ENCODE results near the gene KIZ.

The KIZ gene

GRCh38 chr20:21179757-21180156, 53.9 kb downstream of the KIZ start:
- DNase-seq (ENCODE audit: low spot score): no peak

DNA sequence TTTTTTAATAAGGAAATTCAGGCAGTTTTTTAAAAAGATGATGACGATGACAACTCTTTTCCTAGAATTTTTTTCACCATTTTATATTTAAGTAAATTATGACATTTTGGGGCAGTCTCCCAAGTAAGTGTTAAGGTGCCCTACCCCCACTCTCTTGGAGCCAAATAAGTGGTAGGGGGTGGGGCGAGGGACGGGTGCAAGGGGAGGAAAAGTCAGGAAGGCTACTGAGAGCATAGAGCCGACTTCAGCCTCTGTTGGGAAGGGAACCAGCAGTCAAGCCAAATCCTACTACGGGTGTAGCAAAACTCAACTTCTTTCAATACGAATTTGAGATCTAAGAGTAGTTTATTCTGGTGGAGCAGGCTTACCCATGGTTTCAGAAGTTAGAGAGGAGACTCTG, 54.4 kb downstream of the KIZ start:
- no peak for DNase-seq (ENCODE audit: low spot score)

DNA sequence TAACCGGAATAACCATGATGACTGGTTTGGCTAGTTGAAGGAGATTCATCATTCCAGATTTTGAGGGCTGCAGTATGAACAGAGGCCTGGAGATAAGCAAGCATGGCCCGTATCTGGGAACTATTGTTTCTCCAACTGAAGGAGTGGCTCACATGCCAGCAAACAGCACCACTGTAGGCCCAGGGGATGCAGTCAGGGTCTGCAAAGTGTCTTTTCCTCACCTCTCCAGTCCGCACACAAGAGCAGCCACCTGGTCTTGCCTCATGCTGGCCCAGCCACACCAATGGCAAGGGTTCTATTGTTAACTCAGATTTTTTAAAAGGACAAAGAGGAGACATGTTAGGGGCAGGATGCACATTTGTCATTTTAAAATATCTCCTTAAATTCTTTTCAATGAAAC, 55.1 kb downstream of the KIZ start:
- DNase-seq (ENCODE audit: low spot score): no peak

GRCh38 chr20:21182832-21183563, 57.1 kb downstream of the KIZ start:
- DNase-seq (ENCODE audit: low spot score): peak; percentile 88

DNA sequence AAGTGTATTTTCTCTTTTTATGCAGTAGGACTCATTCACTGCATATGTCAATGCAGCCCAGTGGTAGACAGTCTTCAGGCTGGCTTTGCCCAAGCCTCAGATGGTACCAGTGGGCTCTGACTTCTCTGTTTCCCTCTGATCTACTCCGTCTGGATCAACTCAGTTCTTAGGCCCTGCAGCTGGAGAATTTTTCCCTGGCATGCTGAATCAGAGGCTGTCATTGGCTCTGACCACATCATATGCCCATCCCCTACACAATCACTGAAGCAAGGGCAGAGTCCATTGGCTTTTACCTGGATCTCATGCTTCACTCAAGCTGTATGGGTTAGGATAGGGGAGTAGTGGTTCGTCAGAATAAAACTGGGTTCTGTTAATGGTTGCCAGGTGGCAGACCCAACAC, 57.8 kb downstream of the KIZ start:
- DNase-seq (ENCODE audit: low spot score): peak; percentile 71

GRCh38 chr20:21184819-21185218, 58.9 kb downstream of the KIZ start:
- DNase-seq (ENCODE audit: low spot score): no peak

DNA sequence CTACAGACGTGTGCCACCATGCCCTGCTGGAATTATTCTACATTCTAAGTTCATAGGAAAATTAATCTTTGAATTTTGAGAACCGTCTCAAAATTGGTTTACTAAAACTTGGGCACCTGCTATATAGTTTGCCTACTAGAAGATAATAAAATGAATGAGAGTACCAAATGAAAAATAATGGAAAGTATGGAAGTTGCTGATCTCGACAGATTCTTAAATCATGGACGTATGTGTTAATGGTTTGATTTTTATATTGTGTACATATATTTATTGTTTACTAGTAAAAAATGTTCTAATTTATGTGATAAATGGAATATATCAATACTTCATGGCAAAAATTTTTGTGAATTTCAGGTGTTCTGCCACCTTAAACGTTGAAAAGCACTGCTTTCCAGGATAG, 60.0 kb downstream of the KIZ start:
- no peak for DNase-seq (ENCODE audit: low spot score)

- no peak for DNase-seq (ENCODE audit: low spot score)
Observed at GRCh38 chr20:21189761-21190523, 64.1 kb downstream of the KIZ start.

- no peak for DNase-seq (ENCODE audit: low spot score)
Observed at GRCh38 chr20:21190869-21191268, 65.0 kb downstream of the KIZ start.

DNA sequence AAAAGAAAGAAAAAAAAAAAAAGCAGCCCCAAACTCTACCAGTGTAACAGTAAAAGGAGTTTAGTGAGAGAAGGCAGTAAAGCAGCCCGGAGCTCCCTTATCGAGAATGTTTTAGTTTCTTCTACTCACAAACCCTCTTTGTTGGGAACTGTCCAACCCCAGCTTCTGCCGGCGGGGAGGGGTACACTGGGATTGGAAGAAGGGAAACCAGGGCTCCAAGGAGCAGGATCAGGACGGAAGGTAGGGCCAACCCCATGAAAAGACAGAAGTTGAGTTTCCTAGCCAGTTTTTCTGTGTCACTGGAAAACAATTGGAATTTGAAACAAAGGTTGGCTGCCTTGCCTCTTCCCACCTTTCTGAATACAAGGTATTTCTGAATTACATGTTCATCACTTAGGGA, 66.0 kb downstream of the KIZ start:
- no peak for DNase-seq (ENCODE audit: low spot score)

- peak; percentile 7 for DNase-seq (ENCODE audit: low spot score)
Observed at GRCh38 chr20:21202259-21202658, 76.4 kb downstream of the KIZ start.

DNA sequence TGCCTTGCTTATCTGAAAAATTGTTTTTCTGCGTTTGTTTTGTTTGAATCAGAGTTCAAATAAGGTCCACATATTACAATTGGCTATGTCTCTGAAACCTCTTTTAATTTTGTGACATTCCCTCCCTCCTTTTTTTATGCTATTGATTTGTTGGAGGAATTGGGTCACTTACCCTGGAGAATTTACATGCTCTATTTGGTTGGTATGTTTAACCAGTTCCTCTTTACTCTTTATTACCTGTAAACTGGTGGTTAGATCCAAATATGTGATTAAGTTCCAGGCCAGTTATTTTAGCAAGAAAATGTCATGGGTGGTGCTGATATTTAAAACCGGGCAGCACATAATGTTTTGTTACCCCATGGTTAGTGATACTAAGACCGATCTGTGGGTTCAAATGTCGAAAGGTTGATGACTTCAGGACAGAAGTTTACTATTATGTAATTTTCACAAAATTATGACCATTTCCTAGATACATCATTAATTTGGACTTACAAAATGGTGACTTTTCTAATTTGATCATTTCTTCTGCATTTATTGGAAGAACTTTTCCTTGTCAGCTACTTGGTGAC, 77.3 kb downstream of the KIZ start:
- no peak for DNase-seq (ENCODE audit: low spot score)

DNA sequence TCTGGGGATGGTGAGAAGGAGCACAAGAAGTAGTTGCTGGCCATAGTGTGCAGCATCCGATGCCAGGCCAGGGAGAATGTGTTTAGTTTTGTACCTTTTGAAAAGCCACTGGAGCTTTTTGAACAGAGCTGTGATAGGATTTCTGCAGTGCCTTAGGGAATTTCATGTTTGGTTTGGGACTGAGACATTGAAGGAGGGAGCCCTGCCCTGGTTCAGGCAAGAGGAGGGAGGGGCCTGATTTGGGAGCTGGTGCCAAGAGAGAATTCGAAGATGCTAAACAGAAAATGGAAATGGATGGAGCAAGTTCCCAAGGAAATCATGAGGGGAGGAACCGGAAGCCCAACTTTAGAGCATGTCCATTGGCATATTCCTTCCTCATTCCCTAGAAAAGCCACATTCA, 80.7 kb downstream of the KIZ start:
- no peak for DNase-seq (ENCODE audit: low spot score)

- DNase-seq (ENCODE audit: low spot score): no peak
Observed at GRCh38 chr20:21208999-21209398, 83.1 kb downstream of the KIZ start.

DNA sequence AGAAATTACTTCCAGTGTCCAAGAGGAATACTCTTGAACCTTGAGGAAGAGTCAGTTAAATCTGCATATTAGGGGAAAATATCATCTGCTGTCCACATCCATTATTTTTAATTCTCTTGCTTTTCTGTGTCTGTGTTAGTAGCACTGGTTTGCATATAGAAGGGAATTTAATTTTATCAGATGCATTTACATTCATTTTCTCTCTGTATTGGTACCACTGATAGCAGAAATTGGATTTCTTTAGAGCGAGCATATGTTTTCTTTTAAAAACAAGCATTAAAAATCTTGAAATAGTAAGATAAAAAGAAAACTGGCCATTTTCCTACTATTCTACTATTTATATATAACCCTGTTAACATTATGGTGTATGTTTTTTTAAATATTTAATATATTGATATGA, 83.8 kb downstream of the KIZ start:
- no peak for DNase-seq (ENCODE audit: low spot score)

DNA sequence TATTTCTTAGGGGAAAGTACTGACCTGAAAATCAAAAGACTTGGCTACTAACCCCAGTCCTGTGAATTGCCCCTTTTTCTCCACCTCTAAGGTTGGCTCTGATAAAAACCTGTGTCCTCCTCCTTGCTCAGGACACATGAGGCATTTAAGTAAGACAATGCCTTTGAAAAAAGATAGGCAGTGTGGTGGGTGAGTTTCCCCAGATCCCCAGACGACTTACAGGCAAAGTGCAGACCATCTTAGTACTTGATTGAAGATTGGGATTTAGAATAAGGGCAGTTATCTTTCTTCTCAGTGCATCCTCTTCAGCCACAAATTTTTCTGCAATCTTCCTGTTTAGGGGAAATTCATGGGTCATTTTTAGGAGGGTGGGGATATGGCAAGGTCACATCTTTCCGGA, 87.8 kb downstream of the KIZ start:
- DNase-seq (ENCODE audit: low spot score): no peak

GRCh38 chr20:21214431-21214830, 88.5 kb downstream of the KIZ start:
- DNase-seq (ENCODE audit: low spot score): no peak

DNA sequence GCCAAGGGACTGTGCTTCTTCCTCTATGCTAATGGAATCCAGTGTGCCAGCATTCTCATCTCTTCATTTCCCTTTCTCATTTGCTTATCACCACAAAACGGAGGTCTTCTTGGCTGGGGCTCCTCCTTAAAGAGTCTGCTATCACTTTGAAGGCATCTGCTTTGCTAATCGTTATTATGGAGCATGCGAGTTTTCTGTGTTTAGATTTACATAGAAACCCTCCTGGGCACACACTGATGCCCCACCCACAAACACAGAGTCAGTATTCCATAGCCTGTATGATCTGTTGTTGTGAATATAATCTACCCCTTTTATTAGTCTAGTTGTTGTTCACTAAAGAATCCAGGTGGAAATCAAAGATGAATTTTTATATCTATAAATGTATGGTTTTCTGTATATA, 93.8 kb downstream of the KIZ start:
- no peak for DNase-seq (ENCODE audit: low spot score)

DNA sequence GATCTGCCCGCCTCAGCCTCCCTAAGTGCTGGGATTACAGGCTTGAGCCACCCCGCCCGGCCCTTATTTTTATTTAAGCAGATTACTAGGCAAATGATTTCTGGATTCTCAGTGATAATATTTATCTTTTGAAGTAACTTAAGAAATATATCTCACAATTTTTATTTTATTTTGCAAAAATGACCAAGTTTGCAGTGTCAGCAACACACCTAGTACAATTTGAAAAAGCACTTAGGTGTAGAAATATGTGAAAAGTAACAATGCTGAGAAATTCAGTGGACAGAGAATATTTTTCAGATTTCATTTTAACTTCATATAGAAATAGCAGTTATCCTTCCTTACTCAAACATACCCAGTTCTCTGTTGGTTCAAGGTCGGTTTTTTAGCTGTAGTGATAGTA, 98.3 kb downstream of the KIZ start:
- no peak for DNase-seq (ENCODE audit: low spot score)

DNA sequence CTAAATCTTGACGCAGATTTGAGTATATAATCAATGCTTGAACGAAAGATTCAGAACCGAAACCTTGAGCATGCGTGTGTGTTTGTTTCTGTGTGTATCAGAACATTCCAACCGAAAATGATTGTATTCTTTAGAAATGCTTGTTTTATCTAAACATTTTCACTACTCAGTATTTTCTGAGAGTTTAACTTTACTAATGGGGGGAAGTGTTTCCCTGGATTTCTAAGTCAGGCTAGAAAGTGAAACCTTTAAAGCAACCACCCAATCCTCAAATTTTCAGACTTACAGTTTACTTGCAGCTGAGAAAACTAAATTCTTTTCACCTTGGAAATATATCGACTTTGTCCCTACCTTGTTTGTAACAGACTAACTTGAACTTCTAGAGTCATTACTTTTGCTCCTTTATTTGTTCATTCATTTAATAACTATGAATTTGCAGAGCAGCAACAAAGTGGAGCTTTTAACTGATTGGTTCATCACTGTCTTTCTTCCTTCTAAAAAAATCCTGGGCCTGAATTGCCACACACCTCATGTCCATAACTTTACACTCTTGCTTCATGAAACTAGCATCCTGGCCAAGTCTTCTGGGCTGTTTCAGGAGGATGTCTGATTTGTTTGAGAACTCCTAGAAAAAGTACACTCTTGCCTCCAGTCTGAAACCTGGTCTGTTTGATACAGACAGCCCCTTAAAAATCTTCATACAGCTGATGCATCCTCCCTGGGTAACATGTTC, 99.5 kb downstream of the KIZ start:
- no peak for DNase-seq (ENCODE audit: low spot score)

DNA sequence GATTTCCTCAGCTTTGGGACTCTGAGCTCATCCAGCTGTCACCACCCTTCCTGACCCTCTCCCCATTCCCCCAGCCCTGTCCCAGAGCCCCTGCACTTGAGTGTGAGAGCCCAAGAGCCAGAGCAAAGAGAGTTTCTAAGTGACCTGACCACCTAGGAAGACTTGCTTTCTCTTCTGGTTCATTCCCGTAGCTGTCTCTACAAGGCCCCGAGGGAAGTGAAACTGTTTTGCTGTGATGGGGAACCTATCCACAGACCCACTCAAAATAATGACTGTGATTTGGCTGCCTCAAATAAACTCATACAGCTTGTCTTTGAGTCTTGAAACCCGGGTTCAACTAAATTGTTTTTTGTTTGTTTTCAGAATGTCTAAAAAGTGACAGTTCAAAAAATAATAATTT, 102.6 kb downstream of the KIZ start:
- DNase-seq (ENCODE audit: low spot score): no peak

DNA sequence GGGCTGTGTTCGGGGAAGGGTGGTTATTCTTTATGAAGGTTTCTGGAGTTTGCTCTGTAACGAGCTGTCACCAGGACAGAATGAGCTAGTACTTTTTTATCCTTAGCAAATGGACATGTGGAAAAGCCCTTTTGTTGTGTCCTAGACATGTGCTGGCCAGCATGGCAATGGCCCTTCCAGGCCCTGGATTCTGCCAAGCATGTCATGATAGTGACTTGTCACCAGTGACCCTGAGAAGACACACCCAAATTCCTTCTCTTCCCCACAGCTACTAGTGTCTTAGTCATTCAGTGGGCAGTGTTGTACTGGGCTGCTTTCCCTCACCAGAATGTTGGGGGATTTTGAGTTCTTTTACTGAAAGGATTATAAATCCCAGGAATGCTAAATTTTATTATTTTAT, 103.3 kb downstream of the KIZ start:
- DNase-seq (ENCODE audit: low spot score): peak; percentile 71

DNA sequence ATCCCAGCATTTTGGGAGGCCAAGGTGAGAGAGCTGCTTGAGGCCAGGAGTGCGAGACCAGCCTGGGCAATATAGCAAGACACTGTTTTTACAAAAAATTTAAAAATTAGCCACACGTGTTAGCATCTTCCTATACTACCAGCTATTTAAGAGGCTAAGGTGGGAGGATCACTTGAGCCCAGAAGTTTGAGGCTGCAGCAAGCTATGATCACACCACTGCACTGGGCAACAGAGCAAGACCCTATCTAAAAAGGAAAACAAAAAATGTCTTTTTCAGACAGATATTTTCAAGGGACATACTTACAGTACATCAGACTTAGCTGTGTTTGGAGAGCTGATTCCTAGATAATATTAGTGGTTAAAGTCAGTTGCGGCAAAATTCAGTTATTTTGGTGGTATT, 104.3 kb downstream of the KIZ start:
- DNase-seq (ENCODE audit: low spot score): no peak

Measured in AG08395 (cell line).